ENCODE results near the gene GBP4. TPM values are rescaled to one million over a fixed set of nuclear protein-coding genes. Genes with fewer than 3 reads are reported as not detected.

GBP4 gene
- polyA plus RNA-seq, 3 donors: 2.8 to 20.8 (median 8.1) TPM

Other genes starting within 250 kb of the GBP4 start
- gene KYAT3, start 206.3 kb downstream of the GBP4 start, polyA plus RNA-seq: 10 to 100 TPM; 17.0 to 21.1 (median 20.0) TPM
- 10 to 100 TPM in 1 of 3 donors, 1 to 10 TPM in 2; 3.2 to 11.1 (median 7.6) TPM for gene RBMXL1, start 206.3 kb downstream of the GBP4 start, polyA plus RNA-seq
- 10 to 100 TPM in 1 of 3 donors, 1 to 10 TPM in 2; 2.3 to 12.9 (median 2.6) TPM for gene GBP3, start 176.1 kb downstream of the GBP4 start, polyA plus RNA-seq
- gene GBP1, start 133.7 kb downstream of the GBP4 start, polyA plus RNA-seq: 10 to 100 TPM in 2 of 3 donors, 1 to 10 TPM in 1; 5.5 to 34.7 (median 20.6) TPM
- 10 to 100 TPM in 2 of 3 donors, 1 to 10 TPM in 1; 9.5 to 96.0 (median 58.1) TPM for gene GBP2, start 72.8 kb downstream of the GBP4 start, polyA plus RNA-seq
- gene GBP7, start 22.9 kb downstream of the GBP4 start, polyA plus RNA-seq: not detected
- gene GBP5, start 73.9 kb upstream of the GBP4 start, polyA plus RNA-seq: 1 to 10 TPM in 2 of 3 donors, under 1 TPM in 1; 0.71 to 1.4 (median 1.0) TPM
- under 1 TPM; 0.01 to 0.59 (median 0.22) TPM for gene GBP6, start 165.1 kb upstream of the GBP4 start, polyA plus RNA-seq